PFSK-1 (cell line): ENCODE results near the gene ATP2A1.

ENCODE experiments used
- FOXP2 ChIP-seq: optimal IDR thresholded peaks from 2 replicates; pipeline ENCODE3; 2011; ENCODE audit warnings: borderline replicate concordance, control low read depth, inconsistent platforms; ENCODE audit not compliant: insufficient read depth; ENCODE audit errors: extremely low read length, extremely low read depth
- POLR2AphosphoS5 ChIP-seq: IDR thresholded peaks from 2 replicates; pipeline ENCODE4 v1.6.1; 2012; ENCODE audit warnings: low read depth, mild to moderate bottlenecking, control low read depth, low read length, moderate library complexity
- SIN3A ChIP-seq: IDR thresholded peaks from 2 replicates; pipeline ENCODE4 v1.6.1; 2012; ENCODE audit warnings: mild to moderate bottlenecking, low read length, moderate library complexity, borderline replicate concordance; ENCODE audit not compliant: insufficient read depth
- TAF1 ChIP-seq: IDR thresholded peaks from 2 replicates; pipeline ENCODE4 v1.6.1; 2012; ENCODE audit warnings: low read length, control low read depth, borderline replicate concordance; ENCODE audit not compliant: insufficient read depth
- TF ChIP-seq, protein P1 (sequence below), 2 experiments: IDR thresholded peaks; 2 replicates each; pipeline versions ENCODE4 v1.6.1 to v1.8.0; 2011 to 2012; ENCODE audit warnings: low read depth in 2 of 2, low read length in 2 of 2, control low read depth in 1 of 2, inconsistent platforms in 1 of 2, mild to moderate bottlenecking in 1 of 2, moderate library complexity in 1 of 2; ENCODE audit not compliant: insufficient read depth in 1 of 2

ATP2A1 gene

DNA sequence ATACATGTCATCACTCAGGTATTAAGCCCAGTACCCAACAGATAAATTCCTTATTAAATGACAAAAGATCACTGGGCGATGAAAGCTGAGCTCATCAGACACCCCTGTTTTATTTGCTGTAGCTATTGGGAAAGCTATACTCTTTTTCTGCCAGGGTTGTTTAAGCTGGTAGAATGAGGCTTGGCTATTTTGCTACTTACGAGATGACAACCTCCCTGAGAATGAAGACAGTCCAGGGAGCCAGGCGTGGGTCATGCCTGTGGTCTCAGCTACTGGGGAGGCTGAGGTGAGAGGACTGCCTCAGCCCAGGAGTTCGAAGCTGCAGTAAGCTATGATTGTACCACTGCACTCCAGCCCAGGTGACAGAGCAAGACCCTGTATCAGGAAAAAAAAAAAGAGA lies 19.0 kb upstream of the ATP2A1 start:
- TF ChIP-seq POLR2AphosphoS5 (no peak), FOXP2 (no peak), TAF1 (no peak), SIN3A (no peak)
- TF ChIP-seq, protein P1, sequence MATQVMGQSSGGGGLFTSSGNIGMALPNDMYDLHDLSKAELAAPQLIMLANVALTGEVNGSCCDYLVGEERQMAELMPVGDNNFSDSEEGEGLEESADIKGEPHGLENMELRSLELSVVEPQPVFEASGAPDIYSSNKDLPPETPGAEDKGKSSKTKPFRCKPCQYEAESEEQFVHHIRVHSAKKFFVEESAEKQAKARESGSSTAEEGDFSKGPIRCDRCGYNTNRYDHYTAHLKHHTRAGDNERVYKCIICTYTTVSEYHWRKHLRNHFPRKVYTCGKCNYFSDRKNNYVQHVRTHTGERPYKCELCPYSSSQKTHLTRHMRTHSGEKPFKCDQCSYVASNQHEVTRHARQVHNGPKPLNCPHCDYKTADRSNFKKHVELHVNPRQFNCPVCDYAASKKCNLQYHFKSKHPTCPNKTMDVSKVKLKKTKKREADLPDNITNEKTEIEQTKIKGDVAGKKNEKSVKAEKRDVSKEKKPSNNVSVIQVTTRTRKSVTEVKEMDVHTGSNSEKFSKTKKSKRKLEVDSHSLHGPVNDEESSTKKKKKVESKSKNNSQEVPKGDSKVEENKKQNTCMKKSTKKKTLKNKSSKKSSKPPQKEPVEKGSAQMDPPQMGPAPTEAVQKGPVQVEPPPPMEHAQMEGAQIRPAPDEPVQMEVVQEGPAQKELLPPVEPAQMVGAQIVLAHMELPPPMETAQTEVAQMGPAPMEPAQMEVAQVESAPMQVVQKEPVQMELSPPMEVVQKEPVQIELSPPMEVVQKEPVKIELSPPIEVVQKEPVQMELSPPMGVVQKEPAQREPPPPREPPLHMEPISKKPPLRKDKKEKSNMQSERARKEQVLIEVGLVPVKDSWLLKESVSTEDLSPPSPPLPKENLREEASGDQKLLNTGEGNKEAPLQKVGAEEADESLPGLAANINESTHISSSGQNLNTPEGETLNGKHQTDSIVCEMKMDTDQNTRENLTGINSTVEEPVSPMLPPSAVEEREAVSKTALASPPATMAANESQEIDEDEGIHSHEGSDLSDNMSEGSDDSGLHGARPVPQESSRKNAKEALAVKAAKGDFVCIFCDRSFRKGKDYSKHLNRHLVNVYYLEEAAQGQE (IDR thresholded peaks at IDR 0.05; ENCODE audit: insufficient read depth in 1 of 2, low read depth in 2 of 2, low read length in 2 of 2) = no peak

DNA sequence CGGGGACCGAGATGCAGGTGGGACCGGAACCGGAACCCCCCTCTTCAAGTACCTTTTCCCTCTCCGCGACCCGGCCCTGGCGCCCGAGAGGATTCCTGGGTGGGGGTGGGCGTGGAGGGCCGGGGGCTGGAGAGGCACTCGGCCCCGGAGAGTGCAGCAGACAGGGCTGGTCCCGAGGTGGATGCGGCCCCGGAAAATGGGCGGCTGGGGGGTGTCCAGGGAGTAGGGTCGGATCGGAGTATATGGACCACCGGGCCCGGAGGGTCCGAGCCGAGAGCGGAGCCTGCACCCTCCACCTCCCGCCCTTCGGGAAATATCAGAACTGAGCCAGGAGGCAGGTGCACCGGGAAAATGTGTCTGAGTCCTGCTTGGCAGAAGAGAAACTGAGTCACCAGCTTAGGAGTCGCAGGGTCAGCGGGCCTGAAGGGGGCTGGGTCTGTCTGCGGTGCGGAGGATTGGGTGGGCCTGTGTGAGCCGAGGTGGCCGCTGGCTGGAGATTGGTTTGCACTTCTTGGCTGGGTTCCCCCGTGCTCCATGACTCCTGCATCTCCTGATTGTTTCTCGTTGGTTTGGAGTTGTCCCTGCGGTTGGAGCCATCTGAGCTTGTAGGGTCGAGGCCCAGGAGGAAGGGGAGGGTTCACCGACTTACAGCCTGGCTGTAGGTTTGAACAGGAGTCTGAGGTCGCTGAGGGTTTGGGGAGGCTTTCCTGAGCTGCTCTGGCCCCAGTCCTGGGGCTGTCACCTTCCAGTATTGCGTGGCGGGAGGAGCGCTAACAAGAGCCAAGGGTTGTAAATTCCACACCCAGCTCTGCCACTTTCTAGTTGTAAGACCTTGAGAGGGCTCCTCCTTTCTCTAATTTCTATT lies 14.1 kb upstream of the ATP2A1 start:
- TF ChIP-seq TAF1 (no peak), SIN3A (no peak), FOXP2 (no peak), POLR2AphosphoS5 (no peak)
- TF ChIP-seq, protein P1 (IDR thresholded peaks at IDR 0.05; ENCODE audit: insufficient read depth in 1 of 2, low read depth in 2 of 2, low read length in 2 of 2) = no peak

DNA sequence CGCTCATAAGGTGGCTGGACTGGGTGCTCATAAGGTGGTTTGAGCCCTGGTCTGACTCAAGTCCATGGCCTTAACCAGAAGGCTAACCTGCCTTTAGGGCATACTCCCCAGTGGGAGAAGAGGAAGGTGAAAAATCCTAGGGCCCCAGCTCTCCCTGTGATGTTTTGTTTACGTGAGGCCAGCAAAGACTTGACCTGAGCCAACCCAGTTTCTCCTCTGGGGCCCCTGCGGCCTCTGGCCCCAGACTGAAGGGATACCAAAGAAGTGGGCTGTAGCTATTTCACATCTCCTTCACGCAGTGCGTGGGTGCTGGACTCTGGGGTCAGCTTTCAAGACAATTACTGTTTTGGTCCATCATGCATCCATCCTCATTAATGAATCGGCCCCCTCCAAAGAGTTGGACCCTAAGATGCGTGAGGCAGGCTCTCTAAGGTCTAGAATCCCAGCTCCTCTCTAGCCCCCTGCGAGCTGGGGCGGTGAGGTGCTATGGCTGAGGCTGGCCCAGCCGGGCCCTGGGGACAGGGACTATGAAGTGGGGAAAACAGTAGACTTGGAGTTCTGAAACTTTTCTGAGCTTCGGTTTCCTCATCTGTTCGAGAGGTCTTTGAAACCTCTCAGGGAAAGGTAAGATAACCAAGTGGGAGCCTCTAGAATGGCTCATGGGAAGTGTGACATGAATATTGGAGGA lies 13.1 kb upstream of the ATP2A1 start:
- TF ChIP-seq TAF1 (no peak), FOXP2 (no peak), SIN3A (no peak), POLR2AphosphoS5 (no peak)
- TF ChIP-seq, protein P1 (IDR thresholded peaks at IDR 0.05; ENCODE audit: insufficient read depth in 1 of 2, low read depth in 2 of 2, low read length in 2 of 2) = no peak

DNA sequence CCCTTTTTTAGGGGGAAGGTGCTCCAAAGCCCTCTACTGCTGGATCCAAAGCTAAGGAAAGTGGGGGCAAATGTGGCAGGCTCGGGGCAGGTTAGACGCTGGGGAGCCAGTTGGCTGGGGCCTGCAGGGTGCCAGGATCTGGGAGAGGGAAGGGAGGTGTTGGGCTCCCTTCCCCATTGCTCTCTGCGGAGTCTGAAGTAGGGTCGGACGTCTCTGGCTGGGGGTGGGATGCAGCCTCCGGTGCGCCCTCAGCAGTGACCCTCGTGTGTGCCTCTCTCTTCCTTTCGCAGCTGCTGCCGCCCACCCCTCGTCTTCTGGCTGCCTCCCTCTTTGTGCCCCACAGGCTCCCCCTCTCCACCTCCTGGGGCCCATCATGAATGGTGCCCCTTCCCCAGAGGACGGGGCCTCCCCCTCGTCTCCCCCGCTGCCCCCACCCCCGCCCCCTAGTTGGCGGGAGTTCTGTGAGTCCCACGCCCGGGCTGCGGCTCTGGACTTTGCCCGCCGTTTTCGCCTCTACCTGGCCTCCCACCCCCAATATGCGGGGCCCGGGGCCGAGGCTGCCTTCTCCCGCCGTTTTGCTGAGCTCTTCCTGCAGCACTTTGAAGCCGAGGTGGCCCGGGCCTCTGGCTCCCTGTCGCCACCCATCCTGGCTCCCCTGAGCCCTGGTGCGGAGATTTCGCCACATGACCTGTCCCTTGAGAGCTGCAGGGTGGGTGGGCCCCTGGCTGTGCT lies 12.4 kb upstream of the ATP2A1 start:
- TF ChIP-seq POLR2AphosphoS5 (no peak), SIN3A (no peak), TAF1 (no peak), FOXP2 (no peak)

DNA sequence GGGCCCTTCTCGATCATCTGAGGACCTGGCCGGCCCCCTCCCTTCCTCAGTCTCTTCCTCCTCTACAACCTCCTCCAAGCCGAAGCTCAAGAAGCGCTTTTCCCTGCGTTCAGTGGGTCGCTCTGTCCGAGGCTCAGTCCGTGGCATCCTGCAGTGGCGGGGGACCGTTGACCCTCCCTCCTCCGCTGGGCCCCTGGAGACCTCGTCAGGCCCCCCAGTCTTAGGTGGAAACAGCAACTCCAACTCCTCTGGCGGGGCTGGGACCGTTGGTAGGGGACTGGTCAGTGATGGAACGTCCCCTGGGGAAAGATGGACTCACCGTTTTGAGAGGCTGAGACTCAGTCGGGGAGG lies 11.9 kb upstream of the ATP2A1 start:
- TF ChIP-seq, protein P1 (IDR thresholded peaks at IDR 0.05; ENCODE audit: insufficient read depth in 1 of 2, low read depth in 2 of 2, low read length in 2 of 2) = no peak
- TF ChIP-seq POLR2AphosphoS5 (no peak), TAF1 (no peak), FOXP2 (no peak), SIN3A (no peak)
